ENCODE results near the gene TMEM120B. TPM values are rescaled to one million over a fixed set of nuclear protein-coding genes. Genes with fewer than 3 reads are reported as not detected.
"Not testable (repeated sequence)": the region's sequence is repeated elsewhere in the genome, so short reads cannot be mapped to it uniquely, and the experiment has no call there.

The TMEM120B gene
- total RNA-seq, 2 donors from 2014 or later: 13.2 to 14.2 TPM

DNA sequence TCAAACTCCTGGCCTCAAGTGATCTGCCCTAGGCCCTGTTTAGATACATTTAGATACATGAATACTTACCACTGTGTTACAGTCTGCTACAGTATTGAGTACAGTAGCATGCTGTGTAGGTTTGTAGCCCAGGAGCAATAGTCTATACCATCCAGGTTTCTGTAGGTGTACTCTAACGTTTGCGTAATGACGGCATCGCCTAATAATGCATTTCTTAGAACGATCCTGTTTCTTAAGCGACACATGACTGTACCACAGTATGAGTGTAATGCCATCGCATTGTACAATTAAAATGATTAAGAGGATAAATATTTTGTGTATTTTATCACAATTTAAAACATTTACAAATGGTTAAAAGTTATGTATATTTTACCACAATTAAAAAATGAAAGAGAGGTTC, 18.9 kb downstream of the TMEM120B start:
- H3K9me3 ChIP-seq: no peaks in the 10 kb centered on the region
- 89 to 92% methylated on average over 7 of the region's 7 CpGs for WGBS, 2 donors
- DNase-seq: no peak
- no peaks in the 10 kb centered on the region for H3K4me1 ChIP-seq
- H3K27me3 ChIP-seq: no peaks in the 10 kb centered on the region
- intact Hi-C loops (cut with DNase I): no loop called here
- H3K27ac ChIP-seq: no peak overlapping the region
- TF ChIP-seq POLR2A (IDR thresholded peaks at IDR 0.05): no peak
- TF ChIP-seq, protein P1, sequence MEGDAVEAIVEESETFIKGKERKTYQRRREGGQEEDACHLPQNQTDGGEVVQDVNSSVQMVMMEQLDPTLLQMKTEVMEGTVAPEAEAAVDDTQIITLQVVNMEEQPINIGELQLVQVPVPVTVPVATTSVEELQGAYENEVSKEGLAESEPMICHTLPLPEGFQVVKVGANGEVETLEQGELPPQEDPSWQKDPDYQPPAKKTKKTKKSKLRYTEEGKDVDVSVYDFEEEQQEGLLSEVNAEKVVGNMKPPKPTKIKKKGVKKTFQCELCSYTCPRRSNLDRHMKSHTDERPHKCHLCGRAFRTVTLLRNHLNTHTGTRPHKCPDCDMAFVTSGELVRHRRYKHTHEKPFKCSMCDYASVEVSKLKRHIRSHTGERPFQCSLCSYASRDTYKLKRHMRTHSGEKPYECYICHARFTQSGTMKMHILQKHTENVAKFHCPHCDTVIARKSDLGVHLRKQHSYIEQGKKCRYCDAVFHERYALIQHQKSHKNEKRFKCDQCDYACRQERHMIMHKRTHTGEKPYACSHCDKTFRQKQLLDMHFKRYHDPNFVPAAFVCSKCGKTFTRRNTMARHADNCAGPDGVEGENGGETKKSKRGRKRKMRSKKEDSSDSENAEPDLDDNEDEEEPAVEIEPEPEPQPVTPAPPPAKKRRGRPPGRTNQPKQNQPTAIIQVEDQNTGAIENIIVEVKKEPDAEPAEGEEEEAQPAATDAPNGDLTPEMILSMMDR (IDR thresholded peaks at IDR 0.05): no peak
- no peak overlapping the region for H3K4me3 ChIP-seq
- ATAC-seq: no peak
- no peaks in the 10 kb centered on the region for H3K36me3 ChIP-seq (replicated peaks in 1 of 2; ENCODE audit: insufficient read depth in 1 of 2, low read depth in 2 of 2)

DNA sequence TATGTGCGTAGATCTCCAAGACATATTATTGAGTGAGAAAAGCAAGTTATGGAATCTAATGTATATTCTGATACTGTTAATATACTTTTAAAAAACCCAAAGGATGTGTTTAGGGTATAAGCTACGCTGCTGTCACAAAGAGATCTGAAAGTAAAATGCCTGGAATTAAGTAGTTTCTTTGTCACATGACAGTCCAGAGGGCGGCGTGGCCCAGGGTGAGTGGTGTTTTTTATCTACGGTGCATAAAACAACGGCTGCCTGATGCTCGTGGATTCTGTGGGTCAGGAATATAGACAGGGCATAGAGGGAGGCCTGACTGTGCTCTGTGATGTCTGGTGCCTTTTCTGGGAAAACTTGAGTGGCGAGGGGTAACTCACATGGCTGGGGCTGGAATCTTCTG, 21.3 kb downstream of the TMEM120B start:
- H3K4me3 ChIP-seq: no peak overlapping the region
- intact Hi-C loops (cut with DNase I): no loop called here
- no peak for ATAC-seq
- no peaks in the 10 kb centered on the region for H3K36me3 ChIP-seq (replicated peaks in 1 of 2; ENCODE audit: insufficient read depth in 1 of 2, low read depth in 2 of 2)
- H3K27ac ChIP-seq: no peak overlapping the region
- DNase-seq: no peak
- WGBS, 2 donors: 84 to 89% methylated on average over 8 of the region's 8 CpGs
- H3K4me1 ChIP-seq: no peaks in the 10 kb centered on the region
- H3K9me3 ChIP-seq: no peaks in the 10 kb centered on the region
- TF ChIP-seq, protein P1 (IDR thresholded peaks at IDR 0.05): no peak
- TF ChIP-seq POLR2A (IDR thresholded peaks at IDR 0.05): no peak
- H3K27me3 ChIP-seq: no peaks in the 10 kb centered on the region

DNA sequence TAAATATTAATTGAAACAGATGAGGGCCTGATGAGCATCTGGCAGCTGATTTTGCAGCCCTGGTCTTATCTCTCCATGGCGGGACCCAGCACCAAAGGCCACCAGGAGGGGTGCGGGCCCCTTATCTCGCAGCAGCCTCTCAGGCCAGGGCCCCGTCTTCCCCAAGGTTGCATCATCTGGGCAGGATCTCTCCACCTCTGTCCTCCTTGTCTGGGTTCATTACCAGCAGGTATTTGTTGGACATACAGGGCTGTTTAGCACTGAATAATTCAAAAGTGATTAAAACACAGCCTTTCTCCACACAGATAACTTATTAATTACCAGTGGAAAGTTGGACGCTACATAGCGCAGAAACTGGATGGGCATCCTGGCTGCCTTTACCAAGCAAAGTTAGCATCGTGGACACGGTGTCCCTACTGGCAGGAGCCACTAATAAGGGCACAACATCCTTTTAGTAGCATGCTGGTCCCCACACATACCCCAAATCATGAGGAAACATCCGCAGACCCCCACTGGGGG, 25.8 kb downstream of the TMEM120B start:
- Histone ChIP-seq H3K4me1 (no peaks in the 10 kb centered on the region), H3K27me3 (no peaks in the 10 kb centered on the region), H3K9me3 (no peaks in the 10 kb centered on the region), H3K27ac (no peak overlapping the region), H3K36me3 (replicated peaks in 1 of 2; ENCODE audit: insufficient read depth in 1 of 2, low read depth in 2 of 2) (no peaks in the 10 kb centered on the region), H3K4me3 (no peak overlapping the region)
- 79 to 82% methylated on average over 8 to 9 of the region's 9 CpGs for WGBS, 2 donors
- ATAC-seq: no peak
- intact Hi-C loops (cut with DNase I): no loop called here
- TF ChIP-seq, protein P1 (IDR thresholded peaks at IDR 0.05): no peak
- no peak for TF ChIP-seq POLR2A (IDR thresholded peaks at IDR 0.05)
- DNase-seq: no peak

DNA sequence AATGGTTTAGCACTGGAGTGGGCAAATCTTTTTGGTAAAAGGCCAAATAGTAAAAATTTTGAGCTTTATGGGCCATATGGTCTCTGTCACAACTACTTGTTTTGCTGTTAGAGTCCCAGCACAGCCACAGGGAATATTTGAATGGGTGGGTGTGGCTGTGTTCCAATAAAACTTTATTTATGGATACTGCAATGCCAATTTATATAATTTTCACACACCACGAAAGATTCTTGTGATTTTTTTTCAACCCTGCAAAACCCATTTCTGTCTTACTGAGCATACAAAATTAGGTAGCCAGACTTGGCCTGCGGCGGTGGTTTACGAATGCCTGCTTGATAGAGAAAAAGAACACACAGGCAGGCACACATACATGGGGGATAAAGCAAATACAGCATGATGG, 28.3 kb downstream of the TMEM120B start:
- no peak overlapping the region for H3K4me3 ChIP-seq
- H3K36me3 ChIP-seq (replicated peaks in 1 of 2; ENCODE audit: insufficient read depth in 1 of 2, low read depth in 2 of 2): no peaks in the 10 kb centered on the region
- TF ChIP-seq, protein P1 (IDR thresholded peaks at IDR 0.05): no peak
- TF ChIP-seq POLR2A (IDR thresholded peaks at IDR 0.05): no peak
- H3K4me1 ChIP-seq: no peaks in the 10 kb centered on the region
- WGBS, 2 donors: 90 to 96% methylated on average over 4 of the region's 4 CpGs
- no peaks in the 10 kb centered on the region for H3K9me3 ChIP-seq
- DNase-seq (no peak), ATAC-seq (no peak)
- no peak overlapping the region for H3K27ac ChIP-seq
- intact Hi-C loops (cut with DNase I): no loop called here
- H3K27me3 ChIP-seq: no peaks in the 10 kb centered on the region

DNA sequence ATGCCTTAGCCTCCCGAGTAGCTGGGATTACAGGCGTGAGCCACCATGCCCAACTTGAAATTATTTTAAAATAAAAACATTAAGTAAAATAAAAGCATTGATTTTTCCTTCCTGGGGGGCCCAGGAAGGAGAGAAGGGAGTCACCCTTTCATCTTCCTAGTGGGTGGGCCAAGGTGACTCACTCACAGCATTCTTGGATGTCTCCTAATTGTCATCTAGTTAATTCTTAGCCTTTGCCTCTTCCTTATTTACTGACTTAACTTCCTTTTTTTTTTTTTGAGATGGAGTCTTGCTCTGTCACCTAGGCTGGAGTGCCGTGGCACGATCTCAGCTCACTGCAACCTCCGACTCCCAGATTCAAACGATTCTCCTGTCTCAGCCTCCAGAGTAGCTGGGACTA, 29.2 kb downstream of the TMEM120B start:
- ATAC-seq (no peak), DNase-seq (no peak)
- Histone ChIP-seq H3K36me3 (replicated peaks in 1 of 2; ENCODE audit: insufficient read depth in 1 of 2, low read depth in 2 of 2) (no peaks in the 10 kb centered on the region), H3K27ac (no peak overlapping the region), H3K27me3 (no peaks in the 10 kb centered on the region), H3K4me1 (no peaks in the 10 kb centered on the region), H3K4me3 (no peak overlapping the region), H3K9me3 (no peaks in the 10 kb centered on the region)
- 87 to 94% methylated on average over 6 of the region's 6 CpGs for WGBS, 2 donors
- intact Hi-C loops (cut with DNase I): no loop called here
- TF ChIP-seq, protein P1 (IDR thresholded peaks at IDR 0.05): no peak
- no peak for TF ChIP-seq POLR2A (IDR thresholded peaks at IDR 0.05)

DNA sequence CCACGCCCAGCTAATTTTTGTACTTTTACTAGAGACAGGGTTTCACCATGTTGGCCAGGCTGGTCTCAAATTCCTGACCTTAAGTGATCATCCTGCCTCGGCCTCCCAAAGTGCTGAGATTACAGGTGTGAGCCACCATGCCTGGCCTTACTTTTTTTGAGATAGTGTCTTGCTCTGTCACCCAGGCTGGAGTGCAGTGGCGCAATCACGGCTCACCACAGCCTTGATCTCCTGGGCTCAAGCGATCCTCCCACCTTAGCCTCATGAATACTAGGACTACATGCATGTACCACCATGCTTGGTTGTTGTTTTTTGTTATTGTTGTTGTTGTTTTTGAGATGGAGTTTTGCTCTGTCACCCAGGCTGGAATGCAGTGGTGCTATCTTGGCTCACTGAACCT, 33.0 kb downstream of the TMEM120B start:
- DNase-seq; H3K4me1 ChIP-seq; H3K27ac ChIP-seq; H3K36me3 ChIP-seq (replicated peaks in 1 of 2; ENCODE audit: insufficient read depth in 1 of 2, low read depth in 2 of 2); intact Hi-C loops (cut with DNase I); H3K4me3 ChIP-seq; H3K27me3 ChIP-seq; H3K9me3 ChIP-seq; ATAC-seq: not testable (repeated sequence)
- 96 to 98% methylated on average over 5 of the region's 5 CpGs for WGBS, 2 donors

Data from body of pancreas (tissue), 4 donors.